ENCODE data around the gene ADARB2. TPM values are rescaled to one million over a fixed set of nuclear protein-coding genes. Genes with fewer than 3 reads are reported as not detected.
A peak's percentile ranks its signal among the peaks of the same experiment; 100 is the strongest.

ADARB2 gene
- total RNA-seq, 8 experiments from 2014 or later = 0.13 to 2.6 (median 1.5) TPM

DNA sequence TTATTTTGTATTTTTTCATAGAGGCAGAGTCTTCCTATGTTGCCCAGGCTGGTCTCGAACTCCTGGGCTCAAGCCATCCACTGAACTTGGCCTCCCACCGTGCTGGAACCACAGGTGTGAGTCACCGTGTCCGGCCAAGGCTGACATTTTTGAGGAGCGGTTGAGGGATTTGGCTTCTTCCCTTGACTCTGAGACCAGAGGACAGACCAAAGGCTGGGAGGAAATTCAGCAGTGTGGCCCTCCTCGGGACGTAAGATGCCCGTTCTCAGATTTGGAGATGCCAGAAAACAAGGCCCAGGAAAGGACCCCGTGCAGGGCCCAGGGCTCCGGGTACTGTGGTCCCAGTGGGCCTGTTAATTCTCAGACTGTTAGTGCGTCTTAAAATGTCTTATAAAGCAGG is 535.0 kb downstream of the ADARB2 start:
- 0 to 100% (median 80%) methylated on average over 1 to 9 of the region's 11 CpGs; no CpG with 5 or more reads in 3 of the 10 experiments for WGBS, 10 experiments
- H3K4me1 ChIP-seq (replicated peaks in 1 of 2) = peaks cover 0 to 14% of the 10 kb centered on the region in 2 donors
- no peak overlapping the region for H3K27ac ChIP-seq
- no peak for ATAC-seq (replicated peaks in 6 of 8)
- no peak overlapping the region for H3K4me3 ChIP-seq
- in situ Hi-C loops (cut with MboI; ENCODE audit: low pct_unique_long_range_greater_than_20kb in 2 of 9, low sequenced_read_pairs in 9 of 9, unreplicated experiment in 9 of 9) = no loop called here

GRCh38 chr10:1200866-1201807 is 536.2 kb downstream of the ADARB2 start:
- ATAC-seq (replicated peaks in 6 of 8) = no peak
- peaks cover 0 to 15% of the 10 kb centered on the region in 2 donors for H3K4me1 ChIP-seq (replicated peaks in 1 of 2)
- H3K27ac ChIP-seq = no peak overlapping the region
- 3 to 90% (median 84%) methylated on average over 5 to 21 of the region's 27 CpGs for WGBS, 10 experiments
- in situ Hi-C loops (cut with MboI; ENCODE audit: low pct_unique_long_range_greater_than_20kb in 2 of 9, low sequenced_read_pairs in 9 of 9, unreplicated experiment in 9 of 9) = no loop called here
- H3K4me3 ChIP-seq = no peak overlapping the region

- ATAC-seq (replicated peaks in 6 of 8) = no peak
- Histone ChIP-seq H3K4me1 (replicated peaks in 1 of 2) (peaks cover 0 to 15% of the 10 kb centered on the region in 2 donors), H3K27ac (no peak overlapping the region), H3K4me3 (no peak overlapping the region)
- WGBS, 10 experiments = 46 to 90% (median 82%) methylated on average over 1 to 13 of the region's 24 CpGs; no CpG with 5 or more reads in 4 of the 10 experiments
- in situ Hi-C loops (cut with MboI; ENCODE audit: low pct_unique_long_range_greater_than_20kb in 2 of 9, low sequenced_read_pairs in 9 of 9, unreplicated experiment in 9 of 9) = no loop called here
Observed at GRCh38 chr10:1199897-1200721, 537.2 kb downstream of the ADARB2 start.

DNA sequence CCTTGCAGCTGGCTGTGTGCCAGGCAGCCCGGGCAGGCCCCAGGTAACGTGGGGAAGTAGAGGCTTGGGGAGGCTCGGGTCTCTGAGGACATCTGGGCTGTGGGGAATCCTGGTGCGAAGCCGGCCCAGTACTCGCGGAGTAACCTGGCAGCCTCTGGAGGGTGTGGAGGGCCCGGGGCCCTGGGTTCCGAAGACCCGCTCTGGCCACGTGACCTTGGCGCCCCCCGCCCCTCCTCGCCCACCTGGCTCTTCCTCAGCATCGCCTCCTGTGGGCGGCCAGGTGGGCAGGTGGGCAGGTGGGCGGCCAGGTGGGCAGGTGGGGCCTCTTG is 538.0 kb downstream of the ADARB2 start:
- ATAC-seq (replicated peaks in 6 of 8) = no peak
- Histone ChIP-seq H3K4me1 (replicated peaks in 1 of 2) (peaks cover 0 to 12% of the 10 kb centered on the region in 2 donors), H3K4me3 (no peak overlapping the region), H3K27ac (no peak overlapping the region)
- WGBS, 10 experiments = 5 to 40% methylated on average over 1 to 4 of the region's 17 CpGs; no CpG with 5 or more reads in 8 of the 10 experiments
- in situ Hi-C loops (cut with MboI; ENCODE audit: low pct_unique_long_range_greater_than_20kb in 2 of 9, low sequenced_read_pairs in 9 of 9, unreplicated experiment in 9 of 9) = no loop called here

DNA sequence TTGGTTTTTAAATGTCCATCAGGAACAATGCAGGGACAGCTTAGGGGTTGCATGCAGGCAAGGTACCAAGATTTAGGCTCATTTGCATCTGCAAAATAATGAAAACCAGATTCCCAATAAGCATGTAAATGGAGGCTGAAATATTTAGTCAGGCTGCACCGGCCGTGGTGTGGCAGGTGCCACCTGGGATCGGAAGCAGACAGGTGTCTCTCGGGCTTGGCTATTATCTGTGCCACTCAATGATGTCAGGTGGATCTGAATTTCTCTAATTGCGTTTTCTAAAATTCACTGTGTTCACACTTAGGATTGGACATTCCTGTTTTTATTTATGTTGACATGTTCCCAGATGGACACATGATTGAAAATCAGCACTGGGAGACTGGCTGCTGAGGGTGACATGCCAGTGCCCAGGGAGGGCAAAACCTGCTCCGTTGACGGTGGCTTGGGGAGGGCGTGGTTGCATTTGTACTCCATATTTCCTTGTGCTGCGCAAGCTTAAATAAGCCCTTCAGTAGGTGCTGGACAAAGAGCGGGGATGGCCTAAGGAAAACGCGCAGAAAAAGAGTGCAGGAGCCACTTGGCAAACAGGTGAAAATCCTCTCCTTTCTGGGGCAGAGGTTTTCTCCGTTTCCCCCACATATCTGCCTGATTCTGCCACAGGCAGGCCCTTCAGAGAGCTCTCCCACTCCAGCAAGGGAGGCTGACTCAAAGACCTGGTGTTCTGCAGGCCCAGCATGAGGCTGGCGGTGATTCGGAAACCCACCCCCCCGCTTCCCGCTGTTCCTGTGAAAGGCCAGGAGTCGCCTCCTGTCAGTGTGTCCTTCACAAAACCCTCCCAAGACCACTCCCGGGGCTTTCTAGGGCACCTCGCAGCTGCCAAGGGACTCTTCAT is 538.6 kb downstream of the ADARB2 start:
- no peak for ATAC-seq (replicated peaks in 6 of 8)
- WGBS, 10 experiments = 0 to 90% (median 48%) methylated on average over 1 to 9 of the region's 20 CpGs; no CpG with 5 or more reads in 2 of the 10 experiments
- H3K4me3 ChIP-seq = no peak overlapping the region

GRCh38 chr10:1197384-1197783 is 539.9 kb downstream of the ADARB2 start:
- no peak for ATAC-seq (replicated peaks in 6 of 8)
- WGBS, 10 experiments = 2 to 100% (median 50%) methylated on average over 1 to 6 of the region's 6 CpGs

More for the DNA sequence above, 538.6 kb downstream of the ADARB2 start:
- peaks cover 0 to 12% of the 10 kb centered on the region in 2 donors for H3K4me1 ChIP-seq (replicated peaks in 1 of 2)
- no peak overlapping the region for H3K27ac ChIP-seq
- in situ Hi-C loops (cut with MboI; ENCODE audit: low pct_unique_long_range_greater_than_20kb in 2 of 9, low sequenced_read_pairs in 9 of 9, unreplicated experiment in 9 of 9) = no loop called here

GRCh38 chr10:1196656-1197055 is 540.7 kb downstream of the ADARB2 start:
- H3K27ac ChIP-seq = no peak overlapping the region
- H3K4me1 ChIP-seq (replicated peaks in 1 of 2) = peaks cover 0 to 17% of the 10 kb centered on the region in 2 donors
- H3K4me3 ChIP-seq = no peak overlapping the region
- ATAC-seq (replicated peaks in 6 of 8) = no peak
- in situ Hi-C loops (cut with MboI; ENCODE audit: low pct_unique_long_range_greater_than_20kb in 2 of 9, low sequenced_read_pairs in 9 of 9, unreplicated experiment in 9 of 9) = no loop called here
- 0 to 100% (median 69%) methylated on average over 1 to 2 of the region's 2 CpGs; no CpG with 5 or more reads in 1 of the 10 experiments for WGBS, 10 experiments

More at GRCh38 chr10:1197384-1197783, 539.9 kb downstream of the ADARB2 start:
- peaks cover 0 to 12% of the 10 kb centered on the region in 2 donors for H3K4me1 ChIP-seq (replicated peaks in 1 of 2)
- in situ Hi-C loops (cut with MboI; ENCODE audit: low pct_unique_long_range_greater_than_20kb in 2 of 9, low sequenced_read_pairs in 9 of 9, unreplicated experiment in 9 of 9) = no loop called here
- no peak overlapping the region for H3K27ac ChIP-seq
- H3K4me3 ChIP-seq = no peak overlapping the region

DNA sequence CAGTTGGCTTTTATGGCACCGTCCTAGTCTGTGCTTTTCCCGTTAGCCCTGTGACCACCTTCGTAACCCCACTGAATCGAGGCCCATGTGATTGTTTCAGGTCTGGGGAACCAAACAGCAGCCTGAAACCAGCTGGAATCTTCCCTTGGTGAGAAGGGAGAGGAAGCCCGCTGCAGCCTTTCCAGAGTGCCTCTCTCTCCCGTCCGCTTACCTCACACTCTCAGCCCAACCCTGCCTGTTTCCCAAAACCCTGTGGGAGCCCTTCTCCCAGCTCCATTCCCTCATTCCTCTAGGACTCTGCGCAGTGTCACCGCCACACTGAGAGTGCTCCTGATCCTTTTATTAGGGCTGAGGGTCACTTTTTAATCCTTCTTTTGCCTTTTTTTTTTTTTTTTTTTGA is 541.5 kb downstream of the ADARB2 start:
- in situ Hi-C loops (cut with MboI; ENCODE audit: low pct_unique_long_range_greater_than_20kb in 2 of 9, low sequenced_read_pairs in 9 of 9, unreplicated experiment in 9 of 9) = no loop called here
- Histone ChIP-seq H3K27ac (no peak overlapping the region), H3K4me3 (no peak overlapping the region), H3K4me1 (replicated peaks in 1 of 2) (peaks cover 0 to 18% of the 10 kb centered on the region in 2 donors)
- WGBS, 10 experiments = 12 to 100% (median 81%) methylated on average over 2 to 6 of the region's 9 CpGs; no CpG with 5 or more reads in 1 of the 10 experiments
- no peak for ATAC-seq (replicated peaks in 6 of 8)

- in situ Hi-C loops (cut with MboI; ENCODE audit: low pct_unique_long_range_greater_than_20kb in 2 of 9, low sequenced_read_pairs in 9 of 9, unreplicated experiment in 9 of 9) = no loop called here
- no peak for ATAC-seq (replicated peaks in 6 of 8)
- Histone ChIP-seq H3K4me1 (replicated peaks in 1 of 2) (peaks cover 0 to 13% of the 10 kb centered on the region in 2 donors), H3K4me3 (no peak overlapping the region), H3K27ac (no peak overlapping the region)
- WGBS, 10 experiments = 26 to 89% (median 47%) methylated on average over 2 to 7 of the region's 7 CpGs; no CpG with 5 or more reads in 2 of the 10 experiments
Observed at GRCh38 chr10:1194161-1194560, 543.2 kb downstream of the ADARB2 start.

DNA sequence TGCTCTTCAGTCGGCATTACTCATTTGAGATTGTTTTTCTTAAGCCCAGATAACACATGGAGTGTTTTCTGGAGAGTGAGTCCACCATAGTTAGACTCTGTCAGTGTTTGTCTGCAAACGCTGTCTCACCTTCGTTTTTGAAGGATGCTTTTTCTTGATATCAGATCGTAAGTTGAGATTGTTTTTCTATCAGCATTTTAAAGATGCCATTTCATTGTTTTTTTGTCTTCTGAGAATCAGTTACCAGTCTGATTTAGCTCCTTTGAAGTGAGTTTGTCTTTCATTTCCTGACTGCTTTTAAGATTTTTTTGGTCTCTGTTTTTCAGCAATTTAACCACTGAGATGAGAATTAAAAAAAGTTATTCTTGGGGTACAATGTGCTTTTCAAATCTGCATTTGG is 543.8 kb downstream of the ADARB2 start:
- in situ Hi-C loops (cut with MboI; ENCODE audit: low pct_unique_long_range_greater_than_20kb in 2 of 9, low sequenced_read_pairs in 9 of 9, unreplicated experiment in 9 of 9) = no loop called here
- H3K4me1 ChIP-seq (replicated peaks in 1 of 2) = peaks cover 0 to 13% of the 10 kb centered on the region in 2 donors
- no peak for ATAC-seq (replicated peaks in 6 of 8)
- no peak overlapping the region for H3K4me3 ChIP-seq
- 0 to 84% (median 61%) methylated on average over 1 to 4 of the region's 4 CpGs for WGBS, 10 experiments
- no peak overlapping the region for H3K27ac ChIP-seq

- WGBS, 10 experiments = 19 to 100% (median 51%) methylated on average over 1 to 5 of the region's 7 CpGs; no CpG with 5 or more reads in 2 of the 10 experiments
- Histone ChIP-seq H3K4me3 (no peak overlapping the region), H3K27ac (no peak overlapping the region), H3K4me1 (replicated peaks in 1 of 2) (peaks cover 0 to 9% of the 10 kb centered on the region in 2 donors)
- in situ Hi-C loops (cut with MboI; ENCODE audit: low pct_unique_long_range_greater_than_20kb in 2 of 9, low sequenced_read_pairs in 9 of 9, unreplicated experiment in 9 of 9) = no loop called here
- ATAC-seq (replicated peaks in 6 of 8) = peak in 3 of 8 experiments; percentile 22 to 62 (median 25)
Observed at GRCh38 chr10:1191752-1192151, 545.6 kb downstream of the ADARB2 start.

DNA sequence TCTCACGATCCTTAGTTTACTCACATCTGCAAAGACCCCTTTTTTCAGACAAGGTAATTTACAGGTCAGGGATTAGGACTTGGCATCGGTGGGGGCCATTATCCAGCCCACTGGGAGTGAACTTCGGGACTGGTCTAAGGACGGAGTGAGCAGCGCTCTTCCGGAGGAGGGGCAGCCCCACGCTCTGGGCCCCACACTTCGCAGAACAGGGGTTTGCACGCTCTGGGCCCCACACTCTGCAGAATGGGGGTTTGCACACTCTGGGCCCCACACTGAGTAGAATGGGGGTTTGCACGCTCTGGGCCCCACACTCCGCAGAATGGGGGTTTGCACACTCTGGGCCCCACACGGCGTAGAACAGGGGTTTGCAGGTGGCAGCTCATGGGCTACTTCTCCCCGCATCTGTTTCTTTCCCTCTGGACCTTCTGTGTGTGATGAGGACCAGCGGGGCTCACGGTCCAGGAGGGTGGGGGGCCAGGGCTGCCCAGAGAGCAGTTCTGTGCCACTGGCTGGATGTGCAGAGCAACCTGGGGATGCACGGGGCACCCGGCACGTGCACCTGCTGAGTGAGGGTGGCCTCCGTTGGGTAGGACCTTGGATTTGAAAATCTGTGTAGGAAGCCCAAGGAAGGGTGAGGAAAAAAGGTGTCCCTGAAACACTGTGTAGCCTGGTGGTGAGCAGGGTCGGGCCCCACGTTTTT is 546.4 kb downstream of the ADARB2 start:
- H3K4me1 ChIP-seq (replicated peaks in 1 of 2) = peaks cover 0 to 9% of the 10 kb centered on the region in 2 donors
- 18 to 92% (median 33%) methylated on average over 2 to 7 of the region's 22 CpGs; no CpG with 5 or more reads in 3 of the 10 experiments for WGBS, 10 experiments
- ATAC-seq (replicated peaks in 6 of 8) = no peak
- H3K4me3 ChIP-seq = no peak overlapping the region
- no peak overlapping the region for H3K27ac ChIP-seq
- in situ Hi-C loops (cut with MboI; ENCODE audit: low pct_unique_long_range_greater_than_20kb in 2 of 9, low sequenced_read_pairs in 9 of 9, unreplicated experiment in 9 of 9) = no loop called here
